Stimulated activated CD8-positive, alpha-beta memory T cell treated with anti-CD3 and anti-CD28 coated beads, Interleukin-4, amount 100 ng/mL, for 1 hour (primary cell): ENCODE measurements around the gene IL2RA.
"Not testable (repeated sequence)": the region's sequence is repeated elsewhere in the genome, so short reads cannot be mapped to it uniquely, and the experiment has no call there.

Experiments
- DNase-seq, 2 donors: peaks; one replicate each; pipeline ENCODE4 v3.0.0-alpha.2; 2020; ENCODE audit warnings: low read depth in 2 of 2, low spot score in 1 of 2

Gene IL2RA

DNA sequence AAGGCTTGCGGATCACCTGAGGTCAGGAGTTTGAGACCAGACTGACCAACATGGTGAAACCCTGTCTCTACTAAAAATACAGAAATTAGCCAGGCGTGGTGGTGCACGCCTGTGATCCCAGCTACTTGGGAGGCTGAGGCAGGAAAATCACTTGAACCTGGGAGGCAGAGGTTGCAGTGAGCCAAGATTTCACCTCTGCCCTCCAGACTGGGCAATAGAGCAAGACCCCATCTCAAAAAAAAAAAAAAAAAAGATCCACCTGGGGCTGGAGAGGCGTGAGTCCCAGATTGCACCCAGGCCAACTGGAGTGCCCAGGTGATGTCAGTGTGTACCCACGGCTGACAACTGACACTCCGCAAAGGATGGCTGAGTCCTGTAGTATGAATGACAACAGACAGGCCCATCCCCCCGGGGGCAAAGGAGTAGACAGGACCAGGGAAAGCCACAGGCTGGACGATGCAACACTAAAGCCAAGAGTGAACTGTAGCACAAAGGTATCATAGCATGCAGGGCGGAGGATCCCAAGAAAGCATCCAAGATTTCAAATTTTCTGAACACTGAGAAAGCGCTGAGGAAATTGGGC, 99.7 kb downstream of the IL2RA start:
- not testable (repeated sequence) for DNase-seq

GRCh38 chr10:5961405-5962100, 100.6 kb downstream of the IL2RA start:
- no peak for DNase-seq

GRCh38 chr10:5960973-5961275, 101.2 kb downstream of the IL2RA start:
- DNase-seq, result not testable (repeated sequence)
